Tibial nerve (tissue), 4 donors: ENCODE results near the gene ASPSCR1. TPM values are rescaled to one million over a fixed set of nuclear protein-coding genes. Genes with fewer than 3 reads are reported as not detected.

ENCODE experiments used
- DNase-seq, 2 donors: peaks; one replicate each; pipeline ENCODE4 v3.0.0-alpha.2; 2019; ENCODE audit warnings: low spot score in 2 of 2
- H3K27ac ChIP-seq, 4 donors: fragments of 200-600 bp; sonication (generic) in 3 of 4; one replicate each; pipeline ENCODE4 v1.5.1; 2017 to 2019; ENCODE audit warnings: mild to moderate bottlenecking in 1 of 4
- H3K27me3 ChIP-seq, 2 donors: fragments of 200-600 bp; sonication (generic) in 1 of 2; one replicate each; pipeline versions ENCODE4 v1.5.1 to v1.6.0; 2017 to 2019
- H3K36me3 ChIP-seq, 3 donors: fragments of 200-600 bp; sonication (generic); one replicate each; pipeline ENCODE4 v1.5.1; 2018 to 2019
- H3K4me1 ChIP-seq, 4 donors: fragments of 200-600 bp; sonication (generic) in 3 of 4; one replicate each; pipeline ENCODE4 v1.5.1; 2017 to 2019
- H3K4me3 ChIP-seq, 4 donors: fragments of 200-600 bp; sonication (generic) in 3 of 4; one replicate each; pipeline ENCODE4 v1.5.1; 2017 to 2019; ENCODE audit warnings: mild to moderate bottlenecking in 1 of 4, moderate library complexity in 1 of 4
- H3K9me3 ChIP-seq, 4 donors: fragments of 200-600 bp; sonication (generic) in 3 of 4; one replicate each; pipeline ENCODE4 v1.5.1; 2017 to 2019
- CTCF ChIP-seq, 5 experiments: fragments of 200-600 bp in 3 of 5; fragments of 450-650 bp in 2 of 5; sonication (generic) in 3 of 5; IDR thresholded peaks; one replicate each; pipeline ENCODE4 v1.5.1; 2016 to 2019; ENCODE audit warnings: antibody characterized with exemption in 5 of 5, mild to moderate bottlenecking in 3 of 5, moderate library complexity in 2 of 5
- EP300 ChIP-seq, 2 donors: sonication (generic); formaldehyde crosslinking; IDR thresholded peaks; one replicate each; pipeline ENCODE4 v1.6.1; 2017; ENCODE audit warnings: antibody characterized with exemption in 2 of 2, mild to moderate bottlenecking in 1 of 2
- POLR2A ChIP-seq, 2 donors: fragments of 450-650 bp; IDR thresholded peaks; one replicate each; pipeline ENCODE4 v1.6.1; 2017; ENCODE audit warnings: antibody characterized with exemption in 2 of 2, mild to moderate bottlenecking in 2 of 2, moderate library complexity in 2 of 2
- WGBS, 2 donors: methylation state at CpG; one replicate each; pipeline ENCODE4 v1.1.5; 2018; 5-methylcytosine and 5-hydroxymethylcytosine counted together
- total RNA-seq, 4 donors: library from RNA; depleted of rRNA; stranded (reverse); fragments of >200 nt; gene quantifications; one replicate each; pipeline ENCODE4 v1.1.0, GENCODE V29; 2016

Gene ASPSCR1
- total RNA-seq, 4 donors from 2014 or later, result 32.9 to 82.8 (median 55.6) TPM

GRCh38 chr17:82008258-82008940 lies 31.0 kb downstream of the ASPSCR1 start:
- TF ChIP-seq POLR2A (IDR thresholded peaks at IDR 0.05) (no peak), CTCF (IDR thresholded peaks at IDR 0.05) (no peak), EP300 (IDR thresholded peaks at IDR 0.05) (no peak)
- H3K4me3 ChIP-seq, result no peak overlapping the region
- H3K36me3 ChIP-seq, result peaks cover 0 to 28% (median 0%) of the 10 kb centered on the region in 3 donors
- peaks cover 0 to 54% (median 18%) of the 10 kb centered on the region in 4 donors for H3K4me1 ChIP-seq
- H3K27me3 ChIP-seq, result no peaks in the 10 kb centered on the region
- no peaks in the 10 kb centered on the region for H3K9me3 ChIP-seq
- 64 to 82% methylated on average over 11 to 19 of the region's 26 CpGs for WGBS, 2 donors
- no peak for DNase-seq
- no peak overlapping the region for H3K27ac ChIP-seq

- Histone ChIP-seq H3K4me3 (no peak overlapping the region), H3K27me3 (no peaks in the 10 kb centered on the region), H3K27ac (no peak overlapping the region), H3K9me3 (no peaks in the 10 kb centered on the region), H3K36me3 (peaks cover 0 to 34% (median 0%) of the 10 kb centered on the region in 3 donors), H3K4me1 (peaks cover 0 to 48% (median 14%) of the 10 kb centered on the region in 4 donors)
- DNase-seq, result no peak
- TF ChIP-seq CTCF (IDR thresholded peaks at IDR 0.05), result no peak
- TF ChIP-seq POLR2A (IDR thresholded peaks at IDR 0.05), result no peak
- no peak for TF ChIP-seq EP300 (IDR thresholded peaks at IDR 0.05)
- WGBS, 2 donors, result 50 to 76% methylated on average over 1 to 11 of the region's 28 CpGs
These were observed 31.5 kb downstream of the ASPSCR1 start for GRCh38 chr17:82008941-82009405.

- Histone ChIP-seq H3K27me3 (no peaks in the 10 kb centered on the region), H3K4me1 (peaks cover 0 to 43% (median 10%) of the 10 kb centered on the region in 4 donors), H3K9me3 (no peaks in the 10 kb centered on the region), H3K27ac (no peak overlapping the region), H3K36me3 (peaks cover 0 to 36% (median 0%) of the 10 kb centered on the region in 3 donors), H3K4me3 (no peak overlapping the region)
- TF ChIP-seq EP300 (IDR thresholded peaks at IDR 0.05) (no peak), POLR2A (IDR thresholded peaks at IDR 0.05) (no peak), CTCF (IDR thresholded peaks at IDR 0.05) (no peak)
- 85 to 92% methylated on average over 14 to 15 of the region's 15 CpGs for WGBS, 2 donors
- no peak for DNase-seq
These were observed 32.0 kb downstream of the ASPSCR1 start for GRCh38 chr17:82009413-82009812.

GRCh38 chr17:82010575-82011525 lies 33.4 kb downstream of the ASPSCR1 start:
- H3K27me3 ChIP-seq, result no peaks in the 10 kb centered on the region
- DNase-seq, result no peak
- no peak overlapping the region for H3K27ac ChIP-seq
- TF ChIP-seq POLR2A (IDR thresholded peaks at IDR 0.05), result no peak
- TF ChIP-seq EP300 (IDR thresholded peaks at IDR 0.05), result no peak
- no peak for TF ChIP-seq CTCF (IDR thresholded peaks at IDR 0.05)
- no peak overlapping the region for H3K4me3 ChIP-seq
- no peaks in the 10 kb centered on the region for H3K9me3 ChIP-seq
- H3K36me3 ChIP-seq, result peaks cover 0 to 36% (median 0%) of the 10 kb centered on the region in 3 donors
- WGBS, 2 donors, result 86 to 88% methylated on average over 20 to 28 of the region's 39 CpGs
- peaks cover 0 to 38% (median 9%) of the 10 kb centered on the region in 4 donors for H3K4me1 ChIP-seq
